ENCODE measurements around the gene HLX. TPM values are rescaled to one million over a fixed set of nuclear protein-coding genes. Genes with fewer than 3 reads are reported as not detected.

The HLX gene
- total RNA-seq, 1 experiment from 2014 or later, result 1.8 TPM

DNA sequence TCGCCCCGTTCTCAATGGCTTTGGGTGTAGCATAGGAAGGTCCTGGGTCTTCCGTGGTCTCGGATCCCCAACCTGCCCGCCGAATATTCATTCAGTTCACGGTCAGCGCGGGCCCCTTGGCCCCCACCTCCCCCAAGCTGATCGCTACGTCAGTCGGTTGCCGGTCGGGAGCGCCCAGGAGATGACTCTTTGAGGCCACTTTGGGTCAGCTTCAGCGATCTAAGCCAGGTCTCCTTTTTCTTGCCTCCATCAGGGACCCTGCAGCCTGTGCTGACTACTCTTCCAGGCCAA lies 12.8 kb downstream of the HLX start:
- ChIA-PET CTCF (no interaction called here), POLR2A (no interaction called here)

DNA sequence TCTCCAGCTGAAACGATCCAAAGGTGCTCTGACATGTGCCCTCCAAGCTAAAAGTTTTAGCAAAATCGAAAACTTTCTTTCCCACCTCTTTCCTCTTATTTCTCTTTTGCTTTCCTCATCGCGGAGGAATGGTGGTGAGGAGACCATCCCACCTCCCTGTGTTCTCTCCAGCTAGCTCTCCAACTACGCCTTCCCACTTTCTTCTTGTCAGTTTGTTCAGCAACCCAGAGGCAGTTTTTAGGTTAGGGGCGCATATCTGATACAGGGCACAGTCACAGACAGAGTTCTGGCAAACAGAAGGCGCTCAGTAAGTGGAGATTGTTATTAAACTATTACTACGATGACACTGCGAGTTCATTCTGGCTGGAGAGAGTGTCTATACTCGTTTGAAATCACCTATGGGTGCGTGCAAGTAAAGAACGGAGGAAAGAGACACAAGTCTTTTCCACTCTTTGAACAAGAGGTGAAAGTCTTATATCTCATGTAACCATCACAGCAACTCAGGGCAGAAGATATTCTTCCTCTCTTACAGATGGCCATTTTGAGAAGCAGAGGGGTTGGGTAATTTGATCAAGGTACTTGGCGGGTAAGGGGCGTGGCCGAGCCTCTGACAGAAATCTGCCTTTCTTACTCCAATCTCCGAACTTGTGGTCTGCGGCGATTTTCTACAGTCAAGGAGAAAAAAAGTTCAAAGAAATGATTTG lies 13.9 kb downstream of the HLX start:
- intact Hi-C loops (cut with micrococcal nuclease), result no loop called here
- no peak for ATAC-seq
- H3K27ac ChIP-seq (ENCODE audit: low read depth, low read length), result no peak overlapping the region
- H3K4me2 ChIP-seq (ENCODE audit: low read length), result no peak overlapping the region
- H3K4me1 ChIP-seq (ENCODE audit: control insufficient read depth in 1 of 2, insufficient read depth in 2 of 2, low read length in 2 of 2), result no peaks in the 10 kb centered on the region
- CTCF ChIA-PET, result no interaction called here
- no peaks in the 10 kb centered on the region for H4K20me1 ChIP-seq (ENCODE audit: insufficient read depth)
- no peak overlapping the region for H3K9ac ChIP-seq (ENCODE audit: low read length)
- no peak for DNase-seq (ENCODE audit: low read depth, low spot score)
- no peaks in the 10 kb centered on the region for H3K79me2 ChIP-seq (ENCODE audit: insufficient read depth, low read length)
- no peaks in the 10 kb centered on the region for H3K36me3 ChIP-seq (ENCODE audit: control insufficient read depth in 1 of 2, insufficient read depth in 2 of 2, low read length in 2 of 2)
- H2AFZ ChIP-seq (ENCODE audit: low read depth, low read length, poor library complexity, severe bottlenecking), result no peak overlapping the region
- H3K9me2 ChIP-seq (ENCODE audit: insufficient read depth), result no peaks in the 10 kb centered on the region
- POLR2A ChIA-PET, result no interaction called here
- no peaks in the 10 kb centered on the region for H3K9me3 ChIP-seq (ENCODE audit: control insufficient read depth in 1 of 2, insufficient read depth in 1 of 2, low read depth in 1 of 2, low read length in 2 of 2)
- RAD21 ChIA-PET (ENCODE audit: low non-redundant PET in 1 of 2, low total read pairs in 2 of 2, uncharacterized antibody in 2 of 2, unreplicated experiment in 2 of 2), result no interaction called here
- no peak for TF ChIP-seq CEBPB (IDR thresholded peaks at IDR 0.05; ENCODE audit: low read depth)
- TF ChIP-seq, protein P1, sequence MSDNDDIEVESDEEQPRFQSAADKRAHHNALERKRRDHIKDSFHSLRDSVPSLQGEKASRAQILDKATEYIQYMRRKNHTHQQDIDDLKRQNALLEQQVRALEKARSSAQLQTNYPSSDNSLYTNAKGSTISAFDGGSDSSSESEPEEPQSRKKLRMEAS (IDR thresholded peaks at IDR 0.05), result no peak
- TF ChIP-seq, protein P2, sequence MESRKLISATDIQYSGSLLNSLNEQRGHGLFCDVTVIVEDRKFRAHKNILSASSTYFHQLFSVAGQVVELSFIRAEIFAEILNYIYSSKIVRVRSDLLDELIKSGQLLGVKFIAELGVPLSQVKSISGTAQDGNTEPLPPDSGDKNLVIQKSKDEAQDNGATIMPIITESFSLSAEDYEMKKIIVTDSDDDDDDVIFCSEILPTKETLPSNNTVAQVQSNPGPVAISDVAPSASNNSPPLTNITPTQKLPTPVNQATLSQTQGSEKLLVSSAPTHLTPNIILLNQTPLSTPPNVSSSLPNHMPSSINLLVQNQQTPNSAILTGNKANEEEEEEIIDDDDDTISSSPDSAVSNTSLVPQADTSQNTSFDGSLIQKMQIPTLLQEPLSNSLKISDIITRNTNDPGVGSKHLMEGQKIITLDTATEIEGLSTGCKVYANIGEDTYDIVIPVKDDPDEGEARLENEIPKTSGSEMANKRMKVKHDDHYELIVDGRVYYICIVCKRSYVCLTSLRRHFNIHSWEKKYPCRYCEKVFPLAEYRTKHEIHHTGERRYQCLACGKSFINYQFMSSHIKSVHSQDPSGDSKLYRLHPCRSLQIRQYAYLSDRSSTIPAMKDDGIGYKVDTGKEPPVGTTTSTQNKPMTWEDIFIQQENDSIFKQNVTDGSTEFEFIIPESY (IDR thresholded peaks at IDR 0.05; ENCODE audit: extremely low read depth, insufficient replicate concordance, low read length), result no peak
- no TSS peak for BruUV-seq (replicated peaks)
- no peak overlapping the region for H3K4me3 ChIP-seq (replicated peaks in 1 of 2; ENCODE audit: low read depth in 1 of 2, low read length in 2 of 2)
- no peaks in the 10 kb centered on the region for H3K27me3 ChIP-seq (ENCODE audit: insufficient read depth, low read length)

More for the DNA sequence above, 12.8 kb downstream of the HLX start:
- Histone ChIP-seq H3K4me2 (ENCODE audit: low read length) (no peak overlapping the region), H3K9me2 (ENCODE audit: insufficient read depth) (no peaks in the 10 kb centered on the region), H3K9me3 (ENCODE audit: control insufficient read depth in 1 of 2, insufficient read depth in 1 of 2, low read depth in 1 of 2, low read length in 2 of 2) (no peaks in the 10 kb centered on the region), H2AFZ (ENCODE audit: low read depth, low read length, poor library complexity, severe bottlenecking) (no peak overlapping the region), H3K79me2 (ENCODE audit: insufficient read depth, low read length) (no peaks in the 10 kb centered on the region), H3K36me3 (ENCODE audit: control insufficient read depth in 1 of 2, insufficient read depth in 2 of 2, low read length in 2 of 2) (no peaks in the 10 kb centered on the region), H3K4me1 (ENCODE audit: control insufficient read depth in 1 of 2, insufficient read depth in 2 of 2, low read length in 2 of 2) (no peaks in the 10 kb centered on the region), H3K27ac (ENCODE audit: low read depth, low read length) (no peak overlapping the region), H4K20me1 (ENCODE audit: insufficient read depth) (no peaks in the 10 kb centered on the region), H3K4me3 (replicated peaks in 1 of 2; ENCODE audit: low read depth in 1 of 2, low read length in 2 of 2) (no peak overlapping the region), H3K27me3 (ENCODE audit: insufficient read depth, low read length) (no peaks in the 10 kb centered on the region), H3K9ac (ENCODE audit: low read length) (no peak overlapping the region)
- DNase-seq (ENCODE audit: low read depth, low spot score) (no peak), ATAC-seq (no peak)
- TF ChIP-seq, protein P3, sequence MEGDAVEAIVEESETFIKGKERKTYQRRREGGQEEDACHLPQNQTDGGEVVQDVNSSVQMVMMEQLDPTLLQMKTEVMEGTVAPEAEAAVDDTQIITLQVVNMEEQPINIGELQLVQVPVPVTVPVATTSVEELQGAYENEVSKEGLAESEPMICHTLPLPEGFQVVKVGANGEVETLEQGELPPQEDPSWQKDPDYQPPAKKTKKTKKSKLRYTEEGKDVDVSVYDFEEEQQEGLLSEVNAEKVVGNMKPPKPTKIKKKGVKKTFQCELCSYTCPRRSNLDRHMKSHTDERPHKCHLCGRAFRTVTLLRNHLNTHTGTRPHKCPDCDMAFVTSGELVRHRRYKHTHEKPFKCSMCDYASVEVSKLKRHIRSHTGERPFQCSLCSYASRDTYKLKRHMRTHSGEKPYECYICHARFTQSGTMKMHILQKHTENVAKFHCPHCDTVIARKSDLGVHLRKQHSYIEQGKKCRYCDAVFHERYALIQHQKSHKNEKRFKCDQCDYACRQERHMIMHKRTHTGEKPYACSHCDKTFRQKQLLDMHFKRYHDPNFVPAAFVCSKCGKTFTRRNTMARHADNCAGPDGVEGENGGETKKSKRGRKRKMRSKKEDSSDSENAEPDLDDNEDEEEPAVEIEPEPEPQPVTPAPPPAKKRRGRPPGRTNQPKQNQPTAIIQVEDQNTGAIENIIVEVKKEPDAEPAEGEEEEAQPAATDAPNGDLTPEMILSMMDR (IDR thresholded peaks at IDR 0.05 in 2 of 3, conservative IDR thresholded peaks at IDR 0.05 in 1 of 3; ENCODE audit: borderline replicate concordance in 1 of 3, insufficient read depth in 1 of 3, low read depth in 2 of 3, low read length in 2 of 3), result no peak
- no peak for TF ChIP-seq EZH2 (IDR thresholded peaks at IDR 0.05)
- no peak for TF ChIP-seq FOSL1 (IDR thresholded peaks at IDR 0.05; ENCODE audit: low read depth)
- BruUV-seq (replicated peaks), result no TSS peak
- RAD21 ChIA-PET (ENCODE audit: low non-redundant PET in 1 of 2, low total read pairs in 2 of 2, uncharacterized antibody in 2 of 2, unreplicated experiment in 2 of 2), result no interaction called here
- intact Hi-C loops (cut with micrococcal nuclease), result no loop called here

All from HCT116 (cell line).